ENCODE data around the gene TNXB. TPM values are rescaled to one million over a fixed set of nuclear protein-coding genes. Genes with fewer than 3 reads are reported as not detected.
A peak's percentile ranks its signal among the peaks of the same experiment; 100 is the strongest.

The TNXB gene
- total RNA-seq, result 100 to 1,000 TPM in 1 of 4 donors, 10 to 100 TPM in 3; 10.5 to 102 (median 31.0) TPM

- H3K27me3 ChIP-seq, result peaks cover 0 to 6% (median 0%) of the 10 kb centered on the region in 4 donors
- TF ChIP-seq POLR2A (IDR thresholded peaks at IDR 0.05) (peak in 2 of 4 donors; percentile 37 to 61), CTCF (IDR thresholded peaks at IDR 0.05) (no peak)
- no peak for DNase-seq
- peaks cover 0 to under 1% (median 0%) of the 10 kb centered on the region in 3 donors for H3K36me3 ChIP-seq
- H3K9me3 ChIP-seq, result no peaks in the 10 kb centered on the region
- 6 to 11% methylated on average over 4 to 5 of the region's 12 CpGs for WGBS, 2 donors
- peak within 1 kb of the TSS; percentile 69 to 89 (median 85) for H3K27ac ChIP-seq
- H3K4me3 ChIP-seq, result peak within 1 kb of the TSS; percentile 0 to 61 (median 46)
- intact Hi-C loops (cut with DNase I), result no loop called here
- peaks cover 29 to 89% (median 58%) of the 10 kb centered on the region in 3 donors for H3K4me1 ChIP-seq
Measured at GRCh38 chr6:32109114-32109764, at the start of gene TNXB. TNXB (minus strand) TSS chr6:32109338; CDS start chr6:32098198, 11,140 bp downstream.

- H3K9me3 ChIP-seq, result no peaks in the 10 kb centered on the region
- DNase-seq, result no peak
- TF ChIP-seq POLR2A (IDR thresholded peaks at IDR 0.05) (no peak), CTCF (IDR thresholded peaks at IDR 0.05) (no peak)
- H3K27ac ChIP-seq, result no peak overlapping the region
- H3K4me3 ChIP-seq, result no peak overlapping the region
- no peaks in the 10 kb centered on the region for H3K27me3 ChIP-seq
- peaks cover 10 to 29% (median 15%) of the 10 kb centered on the region in 3 donors for H3K4me1 ChIP-seq
- peaks cover 24 to 74% (median 30%) of the 10 kb centered on the region in 3 donors for H3K36me3 ChIP-seq
- intact Hi-C loops (cut with DNase I), result no loop called here
Measured at GRCh38 chr6:32158052-32158451, 48.9 kb upstream of the TNXB start.

GRCh38 chr6:32156891-32157290 lies 47.8 kb upstream of the TNXB start:
- intact Hi-C loops (cut with DNase I), result no loop called here

GRCh38 chr6:32154514-32155161 lies 45.5 kb upstream of the TNXB start:
- intact Hi-C loops (cut with DNase I), result no loop called here
- TF ChIP-seq POLR2A (IDR thresholded peaks at IDR 0.05) (no peak), CTCF (IDR thresholded peaks at IDR 0.05) (peak; percentile 28 to 77 (median 66))
- H3K36me3 ChIP-seq, result peaks cover 16 to 40% (median 22%) of the 10 kb centered on the region in 3 donors
- peaks cover 0 to 6% (median 0%) of the 10 kb centered on the region in 4 donors for H3K27me3 ChIP-seq
- H3K27ac ChIP-seq, result peak overlapping the region; percentile 87 to 98 (median 94)
- peaks cover 19 to 61% (median 26%) of the 10 kb centered on the region in 3 donors for H3K4me1 ChIP-seq
- peak overlapping the region; percentile 61 to 95 (median 78) for H3K4me3 ChIP-seq
- 0 to 8% methylated on average over 4 to 10 of the region's 34 CpGs for WGBS, 2 donors
- H3K9me3 ChIP-seq, result no peaks in the 10 kb centered on the region
- no peak for DNase-seq

More at GRCh38 chr6:32156891-32157290, 47.8 kb upstream of the TNXB start:
- no peaks in the 10 kb centered on the region for H3K9me3 ChIP-seq
- peaks cover 19 to 40% (median 26%) of the 10 kb centered on the region in 3 donors for H3K4me1 ChIP-seq
- DNase-seq, result no peak
- 85 to 91% methylated on average over 9 of the region's 9 CpGs for WGBS, 2 donors
- no peaks in the 10 kb centered on the region for H3K27me3 ChIP-seq
- no peak overlapping the region for H3K27ac ChIP-seq
- TF ChIP-seq CTCF (IDR thresholded peaks at IDR 0.05), result no peak
- TF ChIP-seq POLR2A (IDR thresholded peaks at IDR 0.05), result no peak
- no peak overlapping the region for H3K4me3 ChIP-seq
- H3K36me3 ChIP-seq, result peaks cover 16 to 62% (median 22%) of the 10 kb centered on the region in 3 donors
